AG09319 (cell line): ENCODE measurements around the gene NNMT.

Experiments
- DNase-seq: peaks from one replicate; pipeline ENCODE4 v3.0.0-alpha.2; 2010; ENCODE audit warnings: low read depth; ENCODE audit errors: extremely low read depth
- TF ChIP-seq, protein P1 (sequence below): IDR thresholded peaks from 2 replicates; pipeline ENCODE4 v1.5.1; 2011; ENCODE audit warnings: low read depth, mild to moderate bottlenecking, inconsistent platforms, low read length, moderate library complexity

Gene NNMT

DNA sequence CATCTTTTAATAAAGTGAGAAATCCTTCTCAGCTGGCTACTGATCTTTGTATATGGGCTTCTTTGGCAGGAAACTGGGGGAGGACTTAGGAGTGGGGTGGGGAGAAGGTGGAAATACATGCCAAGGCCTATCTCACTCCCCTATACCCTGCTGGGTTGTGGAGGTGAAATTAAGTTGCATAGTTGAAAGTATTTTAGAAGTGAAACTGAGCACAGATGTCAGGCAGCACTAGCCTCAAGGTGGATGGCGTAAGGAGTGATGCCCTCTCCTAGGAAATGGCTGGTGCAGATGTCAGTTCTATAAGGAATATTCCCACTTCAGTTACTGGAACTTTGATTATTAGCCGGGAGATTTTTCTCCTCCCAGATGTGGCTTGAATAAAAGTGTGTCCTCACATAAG lies 46.3 kb downstream of the NNMT start:
- no peak for DNase-seq
- TF ChIP-seq, protein P1, sequence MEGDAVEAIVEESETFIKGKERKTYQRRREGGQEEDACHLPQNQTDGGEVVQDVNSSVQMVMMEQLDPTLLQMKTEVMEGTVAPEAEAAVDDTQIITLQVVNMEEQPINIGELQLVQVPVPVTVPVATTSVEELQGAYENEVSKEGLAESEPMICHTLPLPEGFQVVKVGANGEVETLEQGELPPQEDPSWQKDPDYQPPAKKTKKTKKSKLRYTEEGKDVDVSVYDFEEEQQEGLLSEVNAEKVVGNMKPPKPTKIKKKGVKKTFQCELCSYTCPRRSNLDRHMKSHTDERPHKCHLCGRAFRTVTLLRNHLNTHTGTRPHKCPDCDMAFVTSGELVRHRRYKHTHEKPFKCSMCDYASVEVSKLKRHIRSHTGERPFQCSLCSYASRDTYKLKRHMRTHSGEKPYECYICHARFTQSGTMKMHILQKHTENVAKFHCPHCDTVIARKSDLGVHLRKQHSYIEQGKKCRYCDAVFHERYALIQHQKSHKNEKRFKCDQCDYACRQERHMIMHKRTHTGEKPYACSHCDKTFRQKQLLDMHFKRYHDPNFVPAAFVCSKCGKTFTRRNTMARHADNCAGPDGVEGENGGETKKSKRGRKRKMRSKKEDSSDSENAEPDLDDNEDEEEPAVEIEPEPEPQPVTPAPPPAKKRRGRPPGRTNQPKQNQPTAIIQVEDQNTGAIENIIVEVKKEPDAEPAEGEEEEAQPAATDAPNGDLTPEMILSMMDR: no peak

DNA sequence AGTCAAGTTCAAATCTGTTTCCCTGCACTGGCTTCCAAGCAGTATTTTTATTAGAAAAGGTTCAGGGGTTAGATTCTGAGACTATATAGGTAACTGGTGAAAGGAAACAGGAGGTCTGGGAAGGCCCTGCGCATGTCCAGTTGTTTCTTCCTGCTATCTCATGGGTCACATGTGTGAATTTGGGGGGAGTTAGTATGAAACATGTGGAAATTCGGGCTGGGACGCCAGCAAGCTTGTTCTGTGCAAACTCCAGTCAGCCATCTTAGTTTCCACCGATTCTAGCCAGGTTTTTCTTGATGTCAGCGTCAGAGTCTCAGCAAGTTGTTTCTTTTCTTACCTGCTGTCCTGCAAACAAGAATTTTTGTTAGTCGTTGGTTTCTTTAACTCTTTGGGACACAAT lies 46.8 kb downstream of the NNMT start:
- DNase-seq: no peak
- TF ChIP-seq, protein P1: no peak

DNA sequence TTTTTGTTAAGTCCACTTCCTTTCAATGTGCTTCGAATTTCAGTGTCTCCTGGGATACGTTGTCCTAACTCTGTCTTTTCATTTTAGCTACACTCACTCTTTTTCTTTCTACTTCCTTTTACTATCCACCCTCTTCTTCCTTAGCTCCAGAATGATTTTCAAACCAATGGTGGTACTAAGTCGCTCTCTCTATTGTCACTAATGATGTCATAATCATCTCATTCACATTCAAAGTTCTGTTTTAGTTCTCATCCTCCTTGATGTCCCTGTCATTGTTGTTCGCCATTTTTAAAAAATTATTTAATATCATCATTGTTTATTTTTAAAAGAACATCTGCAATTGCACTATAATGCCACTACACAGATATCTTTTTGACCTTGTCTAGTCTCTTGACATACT lies 47.3 kb downstream of the NNMT start:
- DNase-seq: no peak
- TF ChIP-seq, protein P1: no peak

DNA sequence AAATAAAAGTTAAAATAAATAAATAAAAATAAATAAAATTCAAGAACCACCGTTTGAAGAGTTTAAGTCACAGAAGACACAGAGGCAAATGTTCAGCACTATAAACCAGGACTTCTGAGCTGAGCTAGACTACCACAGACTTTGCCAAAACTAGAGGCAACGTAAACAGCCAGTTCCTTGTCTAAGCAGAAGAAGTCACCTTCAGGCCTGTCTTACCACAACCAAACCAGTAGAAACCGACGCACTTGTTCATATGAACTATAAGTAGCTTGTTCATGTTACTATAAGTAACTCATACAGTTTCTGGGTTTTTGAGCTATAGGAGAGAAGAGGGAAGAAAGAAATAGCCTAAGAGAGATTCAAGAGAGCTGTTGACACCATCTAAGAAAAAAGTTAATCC lies 48.3 kb downstream of the NNMT start:
- DNase-seq: no peak
- TF ChIP-seq, protein P1: no peak

DNA sequence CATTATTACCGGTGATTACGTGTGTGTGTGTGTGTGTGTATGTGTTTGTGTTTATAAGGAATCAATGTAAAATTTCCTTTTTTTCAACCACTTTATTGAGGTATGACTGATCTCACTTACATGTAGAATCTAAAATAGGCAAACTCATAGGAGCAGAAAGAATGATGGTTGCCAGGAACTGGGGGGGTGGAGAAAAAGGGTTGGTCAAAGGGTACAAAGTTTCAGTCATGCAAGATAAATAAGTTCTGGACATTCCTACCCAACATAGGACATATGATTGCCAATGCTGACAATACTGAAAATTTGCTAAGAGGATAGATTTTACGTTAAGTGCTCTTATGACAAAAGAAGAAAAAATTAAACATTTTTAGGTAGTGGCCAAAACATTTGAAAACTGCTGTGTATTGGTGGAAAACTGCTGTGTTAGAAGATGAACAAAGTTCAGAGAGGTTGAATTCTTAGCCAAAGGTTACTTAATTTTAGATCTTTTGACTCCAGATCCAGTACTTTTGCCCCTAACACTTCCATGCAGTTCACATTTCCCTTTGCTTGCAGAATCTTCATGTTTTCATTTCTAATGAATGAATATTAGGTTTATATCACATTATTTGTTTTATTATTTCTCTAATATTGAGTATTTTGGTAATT lies 49.5 kb downstream of the NNMT start:
- TF ChIP-seq, protein P1: no peak
- DNase-seq: no peak

DNA sequence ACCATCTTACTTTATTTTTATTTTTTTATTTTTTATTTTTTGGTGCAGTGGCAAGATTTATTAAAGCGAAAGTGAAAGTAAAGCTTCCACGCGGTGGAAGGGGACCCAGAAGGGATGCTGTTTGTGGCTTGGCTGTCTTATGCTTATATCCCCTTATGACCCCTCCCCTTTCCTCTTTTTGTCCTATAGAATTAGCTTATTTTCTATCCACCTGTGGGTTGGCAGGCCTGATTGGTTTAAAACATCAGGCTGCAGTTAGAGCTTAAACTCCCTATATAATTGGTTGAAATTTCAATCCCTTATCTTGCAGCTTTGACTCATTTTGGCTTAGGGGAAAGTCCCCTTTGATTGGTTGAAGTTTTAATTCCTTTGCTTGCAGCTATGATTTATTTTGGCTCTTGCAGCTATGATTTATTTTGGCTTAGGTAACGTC lies 50.5 kb downstream of the NNMT start:
- DNase-seq: no peak
- TF ChIP-seq, protein P1: no peak

DNA sequence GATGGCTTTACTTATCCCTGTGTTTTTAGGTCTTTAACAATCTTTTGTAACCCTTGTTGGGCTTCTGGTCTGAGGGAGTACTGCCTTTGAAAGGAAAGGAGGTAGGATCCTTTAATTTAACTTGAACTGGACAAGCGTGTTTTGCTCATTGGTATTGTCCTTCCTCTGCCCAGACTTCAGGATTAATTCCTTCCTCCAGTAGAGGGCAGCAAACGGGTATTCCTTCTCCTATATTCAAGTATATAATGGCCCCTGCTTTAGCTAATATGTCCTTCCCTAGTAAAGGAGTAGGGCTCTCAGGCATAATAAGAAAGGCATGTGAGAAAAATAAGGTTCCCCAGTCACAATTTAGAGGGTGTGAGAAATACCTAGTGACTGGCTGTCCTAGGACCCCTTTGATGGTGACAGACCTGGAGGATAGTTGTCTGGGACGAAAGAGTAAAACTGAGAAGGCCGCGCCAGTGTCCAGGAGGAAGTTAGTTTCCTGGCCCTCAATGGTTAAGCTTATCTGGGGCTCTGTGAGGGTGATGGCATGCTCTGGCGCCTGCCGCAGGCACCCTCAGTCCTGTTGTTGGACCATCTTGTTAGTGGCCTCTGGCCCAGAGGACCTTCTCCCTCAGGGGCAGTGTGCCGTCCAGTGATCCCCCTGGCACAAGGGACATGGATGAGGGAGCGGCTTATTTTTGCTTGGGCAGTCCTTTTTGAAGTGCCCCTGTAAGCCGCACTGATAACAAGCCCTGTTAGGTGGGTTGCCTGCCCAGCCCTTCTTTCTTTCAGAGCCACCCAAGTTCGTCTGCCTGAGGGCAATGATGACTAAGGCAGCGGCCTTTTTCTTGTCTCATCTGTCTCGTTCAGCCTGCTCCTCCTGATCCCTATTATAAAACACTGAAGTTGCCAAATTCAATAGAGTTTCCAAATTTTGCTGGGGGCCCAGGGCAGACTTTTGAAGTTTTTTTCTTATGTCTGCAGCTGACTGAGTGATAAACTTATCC lies 52.3 kb downstream of the NNMT start:
- TF ChIP-seq, protein P1: peak; percentile 53
- DNase-seq: peak; percentile 42
